Progenitor cell of endocrine pancreas (in vitro differentiated cells): ENCODE data around the gene LYPD6B. TPM values are rescaled to one million over a fixed set of nuclear protein-coding genes. Genes with fewer than 3 reads are reported as not detected.

Experiments used
- DNase-seq: peaks from one replicate; pipeline ENCODE4 v3.0.0; 2021; ENCODE audit warnings: low spot score; ENCODE audit not compliant: unreplicated experiment
- H3K27ac Mint-ChIP-seq: 2 replicates; pipeline ENCODE4 v1.8.0; 2021; ENCODE audit warnings: mild to moderate bottlenecking, moderate library complexity, mixed read lengths
- H3K27me3 Mint-ChIP-seq: 2 replicates; pipeline ENCODE4 v1.8.0; 2021; ENCODE audit warnings: mixed read lengths
- H3K36me3 Mint-ChIP-seq: 2 replicates; pipeline ENCODE4 v1.8.0; 2022; ENCODE audit warnings: mixed read lengths; ENCODE audit not compliant: insufficient read depth
- H3K4me1 Mint-ChIP-seq: 2 replicates; pipeline ENCODE4 v1.8.0; 2021; ENCODE audit warnings: low read depth, mixed read lengths
- H3K4me3 Mint-ChIP-seq: 2 replicates; pipeline ENCODE4 v1.8.0; 2021; ENCODE audit warnings: low read depth, mild to moderate bottlenecking, moderate library complexity, mixed read lengths
- H3K9me3 Mint-ChIP-seq: 2 replicates; pipeline ENCODE4 v1.8.0; 2021; ENCODE audit warnings: low read depth, mixed read lengths
- CTCF ChIP-seq: fragments of 200-600 bp; sonication (generic); IDR thresholded peaks from one replicate; pipeline ENCODE4 v1.5.0; 2021; ENCODE audit warnings: antibody characterized with exemption, mild to moderate bottlenecking; ENCODE audit not compliant: unreplicated experiment
- total RNA-seq: library from RNA; stranded (reverse); gene quantifications from 2 replicates; pipeline ENCODE4 v1.2.1, GENCODE V29; 2021

The LYPD6B gene
- total RNA-seq, 1 donor from 2014 or later: 140 TPM

- Mint-ChIP-seq H3K27me3 (no peaks in the 10 kb centered on the region), H3K4me3 (peak overlapping the region; percentile 23), H3K36me3 (peaks cover 13% of the 10 kb centered on the region), H3K9me3 (no peaks in the 10 kb centered on the region), H3K27ac (peak overlapping the region; percentile 97), H3K4me1 (peaks cover 55% of the 10 kb centered on the region)
- TF ChIP-seq CTCF: no peak
- peak; percentile 58 for DNase-seq
These were observed 86.7 kb downstream of the LYPD6B start for GRCh38 chr2:149125031-149125725.

GRCh38 chr2:149129433-149129832, 90.9 kb downstream of the LYPD6B start:
- DNase-seq: no peak
- H3K4me1 Mint-ChIP-seq: peaks cover 36% of the 10 kb centered on the region
- TF ChIP-seq CTCF: no peak
- H3K27me3 Mint-ChIP-seq: no peaks in the 10 kb centered on the region
- H3K4me3 Mint-ChIP-seq: no peak overlapping the region
- H3K9me3 Mint-ChIP-seq: no peaks in the 10 kb centered on the region
- H3K36me3 Mint-ChIP-seq: peaks cover 17% of the 10 kb centered on the region
- H3K27ac Mint-ChIP-seq: no peak overlapping the region

GRCh38 chr2:149132339-149132738, 93.8 kb downstream of the LYPD6B start:
- H3K9me3 Mint-ChIP-seq: no peaks in the 10 kb centered on the region
- peaks cover 13% of the 10 kb centered on the region for H3K4me1 Mint-ChIP-seq
- H3K4me3 Mint-ChIP-seq: no peak overlapping the region
- H3K36me3 Mint-ChIP-seq: peaks cover 19% of the 10 kb centered on the region
- no peak overlapping the region for H3K27ac Mint-ChIP-seq
- no peaks in the 10 kb centered on the region for H3K27me3 Mint-ChIP-seq
- no peak for DNase-seq
- no peak for TF ChIP-seq CTCF

GRCh38 chr2:149132901-149133300, 94.4 kb downstream of the LYPD6B start:
- no peak overlapping the region for H3K4me3 Mint-ChIP-seq
- H3K27me3 Mint-ChIP-seq: no peaks in the 10 kb centered on the region
- H3K4me1 Mint-ChIP-seq: peaks cover 11% of the 10 kb centered on the region
- TF ChIP-seq CTCF: no peak
- no peaks in the 10 kb centered on the region for H3K9me3 Mint-ChIP-seq
- peaks cover 17% of the 10 kb centered on the region for H3K36me3 Mint-ChIP-seq
- no peak for DNase-seq
- H3K27ac Mint-ChIP-seq: no peak overlapping the region

GRCh38 chr2:149134335-149134923, 95.9 kb downstream of the LYPD6B start:
- Mint-ChIP-seq H3K27ac (no peak overlapping the region), H3K36me3 (peaks cover 18% of the 10 kb centered on the region), H3K27me3 (no peaks in the 10 kb centered on the region), H3K4me1 (peaks cover 9% of the 10 kb centered on the region), H3K4me3 (no peak overlapping the region), H3K9me3 (no peaks in the 10 kb centered on the region)
- TF ChIP-seq CTCF: no peak
- no peak for DNase-seq
